DOHH2 (cell line): ENCODE results near the gene HRH1.

Source experiments
- H3F3A ChIP-seq: fragments of 200-600 bp; sonication (generic), shearing (Covaris generic); 2 replicates; pipeline ENCODE4 v1.6.0; 2016; ENCODE audit warnings: antibody characterized with exemption, mild to moderate bottlenecking; ENCODE audit not compliant: control insufficient read depth, insufficient read depth
- H3K27ac ChIP-seq: fragments of 200-600 bp; sonication (generic); 2 replicates; pipeline ENCODE4 v1.5.1; 2014; ENCODE audit warnings: low read depth, mild to moderate bottlenecking, low read length, moderate library complexity
- H3K27me3 ChIP-seq: fragments of 200-600 bp; sonication (generic); 2 replicates; pipeline ENCODE4 v1.6.1; 2014; ENCODE audit warnings: mild to moderate bottlenecking, low read length, mixed read lengths; ENCODE audit not compliant: control insufficient read depth
- H3K36me3 ChIP-seq: fragments of 200-600 bp; sonication (generic); 2 replicates; pipeline ENCODE4 v1.6.1; 2014; ENCODE audit warnings: mild to moderate bottlenecking, low read length, moderate library complexity, mixed read lengths; ENCODE audit not compliant: control insufficient read depth
- H3K4me1 ChIP-seq: fragments of 200-600 bp; sonication (generic); 2 replicates; pipeline ENCODE4 v1.6.1; 2014; ENCODE audit warnings: mild to moderate bottlenecking, low read length, mixed read lengths; ENCODE audit not compliant: control insufficient read depth
- H3K4me2 ChIP-seq: fragments of 200-600 bp; sonication (generic); 2 replicates; pipeline ENCODE4 v1.6.0; 2014; ENCODE audit warnings: mild to moderate bottlenecking, low read length, moderate library complexity
- H3K4me3 ChIP-seq: fragments of 200-600 bp; sonication (generic); 2 replicates; pipeline ENCODE4 v1.5.1; 2014; ENCODE audit warnings: mild to moderate bottlenecking, low read length, mixed read lengths
- H3K79me2 ChIP-seq: fragments of 200-600 bp; sonication (generic); 2 replicates; pipeline ENCODE4 v1.6.1; 2014; ENCODE audit warnings: mild to moderate bottlenecking, low read length, mixed read lengths; ENCODE audit not compliant: control insufficient read depth
- H3K9me2 ChIP-seq: fragments of 200-600 bp; sonication (generic); replicated peaks from 2 replicates; pipeline ENCODE4 v1.6.1; 2014; ENCODE audit warnings: mild to moderate bottlenecking, low read length, mixed read lengths; ENCODE audit not compliant: control insufficient read depth
- H3K9me3 ChIP-seq: fragments of 200-600 bp; sonication (generic); 2 replicates; pipeline ENCODE4 v1.6.1; 2014; ENCODE audit warnings: antibody characterized with exemption, low read length, mixed read lengths; ENCODE audit not compliant: control insufficient read depth, insufficient read depth
- H4K20me1 ChIP-seq: fragments of 200-600 bp; sonication (generic); 2 replicates; pipeline ENCODE4 v1.6.0; 2014; ENCODE audit warnings: low read depth, mild to moderate bottlenecking, antibody characterized with exemption, low read length, moderate library complexity; ENCODE audit not compliant: control insufficient read depth, insufficient read depth
- EZH2phosphoT487 ChIP-seq: fragments of 200-600 bp; sonication (generic); IDR thresholded peaks from 2 replicates; pipeline ENCODE4 v1.6.1; 2017; ENCODE audit warnings: borderline replicate concordance, mild to moderate bottlenecking, antibody characterized with exemption, low read length, moderate library complexity, mixed read lengths
- TF ChIP-seq, protein P1 (sequence below): fragments of 200-600 bp; sonication (generic); IDR thresholded peaks from one replicate; pipeline ENCODE4 v1.5.1; 2014; ENCODE audit warnings: antibody characterized with exemption, mild to moderate bottlenecking, low read depth, low read length; ENCODE audit not compliant: poor library complexity, severe bottlenecking

The HRH1 gene

GRCh38 chr3:11297126-11297525, 142.8 kb downstream of the HRH1 start:
- H3K9me2 ChIP-seq: no peaks in the 10 kb centered on the region
- H3K36me3 ChIP-seq: peaks cover 20% of the 10 kb centered on the region
- no peak overlapping the region for H3K4me2 ChIP-seq
- no peak overlapping the region for H3K4me3 ChIP-seq
- TF ChIP-seq, protein P1, sequence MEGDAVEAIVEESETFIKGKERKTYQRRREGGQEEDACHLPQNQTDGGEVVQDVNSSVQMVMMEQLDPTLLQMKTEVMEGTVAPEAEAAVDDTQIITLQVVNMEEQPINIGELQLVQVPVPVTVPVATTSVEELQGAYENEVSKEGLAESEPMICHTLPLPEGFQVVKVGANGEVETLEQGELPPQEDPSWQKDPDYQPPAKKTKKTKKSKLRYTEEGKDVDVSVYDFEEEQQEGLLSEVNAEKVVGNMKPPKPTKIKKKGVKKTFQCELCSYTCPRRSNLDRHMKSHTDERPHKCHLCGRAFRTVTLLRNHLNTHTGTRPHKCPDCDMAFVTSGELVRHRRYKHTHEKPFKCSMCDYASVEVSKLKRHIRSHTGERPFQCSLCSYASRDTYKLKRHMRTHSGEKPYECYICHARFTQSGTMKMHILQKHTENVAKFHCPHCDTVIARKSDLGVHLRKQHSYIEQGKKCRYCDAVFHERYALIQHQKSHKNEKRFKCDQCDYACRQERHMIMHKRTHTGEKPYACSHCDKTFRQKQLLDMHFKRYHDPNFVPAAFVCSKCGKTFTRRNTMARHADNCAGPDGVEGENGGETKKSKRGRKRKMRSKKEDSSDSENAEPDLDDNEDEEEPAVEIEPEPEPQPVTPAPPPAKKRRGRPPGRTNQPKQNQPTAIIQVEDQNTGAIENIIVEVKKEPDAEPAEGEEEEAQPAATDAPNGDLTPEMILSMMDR: no peak
- TF ChIP-seq EZH2phosphoT487: no peak
- H3K27ac ChIP-seq: no peak overlapping the region
- H3K4me1 ChIP-seq: no peaks in the 10 kb centered on the region
- H3K27me3 ChIP-seq: no peaks in the 10 kb centered on the region
- H3K79me2 ChIP-seq: no peaks in the 10 kb centered on the region
- no peaks in the 10 kb centered on the region for H4K20me1 ChIP-seq
- no peaks in the 10 kb centered on the region for H3K9me3 ChIP-seq
- no peaks in the 10 kb centered on the region for H3F3A ChIP-seq

DNA sequence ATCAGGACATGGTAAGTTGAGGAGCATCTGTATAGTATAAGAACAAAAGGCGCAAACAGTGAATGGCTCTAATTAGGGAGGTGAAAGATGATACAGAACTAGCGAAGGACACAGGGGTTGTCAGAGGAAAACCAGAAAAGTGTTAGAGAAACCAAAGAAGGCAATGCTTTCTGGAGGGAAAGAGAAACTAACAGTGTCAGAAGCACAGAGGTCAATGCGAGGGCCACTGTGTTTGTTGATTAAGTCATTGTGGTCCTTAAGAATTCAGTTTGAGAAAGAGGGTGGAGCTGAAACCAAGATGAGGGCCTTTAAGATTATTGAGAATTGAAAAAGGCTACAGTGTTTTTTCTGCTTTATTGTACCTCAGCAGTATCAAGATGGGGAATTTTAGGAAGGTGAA, 146.7 kb downstream of the HRH1 start:
- H3K9me3 ChIP-seq: no peaks in the 10 kb centered on the region
- H3K4me2 ChIP-seq: no peak overlapping the region
- H4K20me1 ChIP-seq: no peaks in the 10 kb centered on the region
- H3K9me2 ChIP-seq: no peaks in the 10 kb centered on the region
- H3K27me3 ChIP-seq: no peaks in the 10 kb centered on the region
- no peaks in the 10 kb centered on the region for H3F3A ChIP-seq
- H3K4me1 ChIP-seq: no peaks in the 10 kb centered on the region
- H3K27ac ChIP-seq: no peak overlapping the region
- H3K4me3 ChIP-seq: no peak overlapping the region
- peaks cover 24% of the 10 kb centered on the region for H3K36me3 ChIP-seq
- H3K79me2 ChIP-seq: no peaks in the 10 kb centered on the region
- TF ChIP-seq, protein P1: no peak
- TF ChIP-seq EZH2phosphoT487: no peak

GRCh38 chr3:11302444-11302843, 148.2 kb downstream of the HRH1 start:
- Histone ChIP-seq H4K20me1 (no peaks in the 10 kb centered on the region), H3K9me3 (no peaks in the 10 kb centered on the region), H3K27me3 (no peaks in the 10 kb centered on the region), H3K27ac (no peak overlapping the region), H3K4me2 (no peak overlapping the region), H3K4me1 (no peaks in the 10 kb centered on the region), H3F3A (no peaks in the 10 kb centered on the region), H3K36me3 (peaks cover 33% of the 10 kb centered on the region), H3K9me2 (no peaks in the 10 kb centered on the region), H3K4me3 (no peak overlapping the region), H3K79me2 (no peaks in the 10 kb centered on the region)
- TF ChIP-seq, protein P1: no peak
- no peak for TF ChIP-seq EZH2phosphoT487

- Histone ChIP-seq H3F3A (no peaks in the 10 kb centered on the region), H3K36me3 (peaks cover 36% of the 10 kb centered on the region), H3K4me2 (no peak overlapping the region), H3K9me2 (no peaks in the 10 kb centered on the region), H3K27ac (no peak overlapping the region), H3K9me3 (no peaks in the 10 kb centered on the region), H3K27me3 (no peaks in the 10 kb centered on the region), H4K20me1 (no peaks in the 10 kb centered on the region), H3K4me1 (no peaks in the 10 kb centered on the region), H3K4me3 (no peak overlapping the region), H3K79me2 (no peaks in the 10 kb centered on the region)
- TF ChIP-seq, protein P1: no peak
- no peak for TF ChIP-seq EZH2phosphoT487
Measured at GRCh38 chr3:11304175-11304574, 149.9 kb downstream of the HRH1 start.
